Neural progenitor cell (in vitro differentiated cells): ENCODE results near the gene RPS24.

Experiments
- EZH2 ChIP-seq: fragments of 200-600 bp; sonication (generic); IDR thresholded peaks from 2 replicates; pipeline ENCODE4 v1.6.1; 2017; ENCODE audit warnings: antibody characterized with exemption, mild to moderate bottlenecking, moderate library complexity
- EZH2phosphoT487 ChIP-seq: fragments of 200-600 bp; sonication (generic); IDR thresholded peaks from 2 replicates; pipeline ENCODE4 v1.6.1; 2017; ENCODE audit warnings: antibody characterized with exemption
- TF ChIP-seq, protein P1 (sequence below): fragments of 200-600 bp; sonication (generic); IDR thresholded peaks from 2 replicates; pipeline ENCODE4 v1.5.1; 2017; ENCODE audit warnings: antibody characterized with exemption, mild to moderate bottlenecking

- TF ChIP-seq, protein P1, sequence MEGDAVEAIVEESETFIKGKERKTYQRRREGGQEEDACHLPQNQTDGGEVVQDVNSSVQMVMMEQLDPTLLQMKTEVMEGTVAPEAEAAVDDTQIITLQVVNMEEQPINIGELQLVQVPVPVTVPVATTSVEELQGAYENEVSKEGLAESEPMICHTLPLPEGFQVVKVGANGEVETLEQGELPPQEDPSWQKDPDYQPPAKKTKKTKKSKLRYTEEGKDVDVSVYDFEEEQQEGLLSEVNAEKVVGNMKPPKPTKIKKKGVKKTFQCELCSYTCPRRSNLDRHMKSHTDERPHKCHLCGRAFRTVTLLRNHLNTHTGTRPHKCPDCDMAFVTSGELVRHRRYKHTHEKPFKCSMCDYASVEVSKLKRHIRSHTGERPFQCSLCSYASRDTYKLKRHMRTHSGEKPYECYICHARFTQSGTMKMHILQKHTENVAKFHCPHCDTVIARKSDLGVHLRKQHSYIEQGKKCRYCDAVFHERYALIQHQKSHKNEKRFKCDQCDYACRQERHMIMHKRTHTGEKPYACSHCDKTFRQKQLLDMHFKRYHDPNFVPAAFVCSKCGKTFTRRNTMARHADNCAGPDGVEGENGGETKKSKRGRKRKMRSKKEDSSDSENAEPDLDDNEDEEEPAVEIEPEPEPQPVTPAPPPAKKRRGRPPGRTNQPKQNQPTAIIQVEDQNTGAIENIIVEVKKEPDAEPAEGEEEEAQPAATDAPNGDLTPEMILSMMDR = no peak
- no peak for TF ChIP-seq EZH2
- TF ChIP-seq EZH2phosphoT487 = no peak
Measured at GRCh38 chr10:78045856-78046255, 12.2 kb downstream of the RPS24 start.
